HG02678 (cell line): ENCODE results near the gene EIPR1.
"Not testable (repeated sequence)": the region's sequence is repeated elsewhere in the genome, so short reads cannot be mapped to it uniquely, and the experiment has no call there.

ENCODE experiments used
- ATAC-seq: cut with Tn5 transposase; IDR thresholded peaks from one replicate; pipeline ENCODE4 v1.9.1; 2021; ENCODE audit warnings: mild to moderate bottlenecking, moderate library complexity; ENCODE audit not compliant: unreplicated experiment

Gene EIPR1

DNA sequence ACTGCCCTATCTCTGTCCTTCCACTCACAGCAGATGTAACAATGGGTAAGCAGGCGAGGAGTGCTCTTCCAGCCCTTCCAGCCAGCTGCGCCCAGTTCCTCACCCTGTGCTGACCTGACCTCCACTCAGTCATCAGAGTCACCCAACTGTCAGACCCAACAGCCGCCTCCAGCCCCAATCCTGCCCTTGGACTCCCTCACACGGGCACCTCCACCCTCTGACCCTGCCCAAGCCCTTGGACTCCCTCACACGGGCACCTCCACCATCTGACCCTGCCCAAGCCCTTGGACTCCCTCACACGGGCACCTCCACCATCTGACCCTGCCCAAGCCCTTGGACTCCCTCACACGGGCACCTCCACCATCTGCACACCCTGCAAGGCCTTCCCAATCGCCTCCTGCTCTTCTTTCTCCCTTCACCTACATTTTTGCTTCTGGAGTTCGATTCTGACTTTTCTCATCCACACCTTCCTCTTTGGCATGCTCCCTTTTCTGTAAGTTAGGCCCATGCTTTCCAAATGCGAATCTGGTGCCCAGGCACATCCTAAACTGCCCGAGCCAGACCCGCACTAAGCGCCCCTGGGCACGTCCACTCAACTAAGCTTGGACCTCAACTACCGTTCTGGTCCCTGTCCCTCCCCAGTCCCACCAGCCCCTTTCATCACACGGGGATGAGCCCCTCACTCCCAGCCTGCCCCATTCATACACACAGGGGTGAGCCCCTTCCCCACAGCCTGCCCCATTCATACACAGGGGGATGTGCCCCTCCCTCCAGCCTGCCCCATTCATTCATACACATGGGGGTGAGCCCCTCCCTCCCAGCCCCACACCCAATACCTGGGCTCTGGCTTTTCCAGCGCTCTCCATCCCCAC lies 15.9 kb downstream of the EIPR1 start:
- no peak for ATAC-seq

DNA sequence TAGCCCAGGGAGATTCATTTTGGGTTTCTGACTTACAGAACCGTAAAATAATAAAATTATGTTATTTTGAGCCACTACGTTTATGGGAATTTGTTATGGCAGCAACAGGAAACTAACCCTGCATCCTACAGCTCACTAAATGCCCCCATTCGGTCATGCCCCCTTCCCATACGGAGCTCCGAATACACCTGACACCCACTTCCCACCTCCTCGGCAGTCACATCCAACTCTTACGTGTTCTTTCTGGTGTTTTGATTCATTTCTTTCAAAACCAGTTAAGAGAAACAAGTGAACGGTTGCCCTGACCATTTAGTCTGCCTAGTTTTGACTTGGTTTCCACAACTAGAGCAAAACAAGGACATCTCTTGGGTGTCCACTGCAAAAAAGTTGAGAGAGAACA lies 19.7 kb downstream of the EIPR1 start:
- no peak for ATAC-seq

DNA sequence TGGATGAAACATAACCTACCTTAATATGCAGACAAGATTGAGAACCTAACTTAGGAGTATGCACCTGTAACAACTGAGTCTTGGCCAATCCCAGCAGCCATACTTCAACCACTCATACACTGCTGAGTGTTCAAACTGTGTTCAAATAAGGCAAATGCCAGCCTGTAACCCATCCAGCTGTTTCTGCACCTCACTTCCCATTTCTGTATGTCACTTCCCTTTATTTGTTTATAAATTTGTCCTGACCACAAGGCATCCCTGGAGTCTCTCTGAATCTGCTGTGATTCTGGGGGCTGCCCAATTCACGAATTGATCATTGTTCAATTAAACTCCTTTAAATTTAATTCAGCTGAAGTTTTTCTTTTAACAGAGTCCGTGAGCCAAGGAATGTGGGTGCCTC lies 20.2 kb downstream of the EIPR1 start:
- not testable (repeated sequence) for ATAC-seq

DNA sequence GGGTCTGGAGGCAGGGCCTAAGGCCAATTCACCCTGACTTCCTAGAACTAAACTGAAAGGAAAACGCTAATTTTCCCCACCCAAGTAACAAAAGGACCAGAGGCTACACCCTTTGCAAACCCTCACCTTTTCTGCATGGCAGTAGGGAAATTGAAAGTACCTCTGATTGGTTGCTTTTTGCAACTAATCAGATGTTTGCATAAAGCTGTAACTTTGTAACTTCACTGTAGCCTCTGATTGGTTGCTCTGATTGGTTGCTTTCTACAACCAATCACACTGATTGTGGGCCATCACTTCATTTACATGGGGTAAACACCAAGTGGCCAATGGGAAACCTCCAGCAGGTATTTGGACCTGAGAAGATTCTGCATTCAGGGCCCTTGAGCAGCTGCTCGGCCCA lies 20.8 kb downstream of the EIPR1 start:
- no peak for ATAC-seq

DNA sequence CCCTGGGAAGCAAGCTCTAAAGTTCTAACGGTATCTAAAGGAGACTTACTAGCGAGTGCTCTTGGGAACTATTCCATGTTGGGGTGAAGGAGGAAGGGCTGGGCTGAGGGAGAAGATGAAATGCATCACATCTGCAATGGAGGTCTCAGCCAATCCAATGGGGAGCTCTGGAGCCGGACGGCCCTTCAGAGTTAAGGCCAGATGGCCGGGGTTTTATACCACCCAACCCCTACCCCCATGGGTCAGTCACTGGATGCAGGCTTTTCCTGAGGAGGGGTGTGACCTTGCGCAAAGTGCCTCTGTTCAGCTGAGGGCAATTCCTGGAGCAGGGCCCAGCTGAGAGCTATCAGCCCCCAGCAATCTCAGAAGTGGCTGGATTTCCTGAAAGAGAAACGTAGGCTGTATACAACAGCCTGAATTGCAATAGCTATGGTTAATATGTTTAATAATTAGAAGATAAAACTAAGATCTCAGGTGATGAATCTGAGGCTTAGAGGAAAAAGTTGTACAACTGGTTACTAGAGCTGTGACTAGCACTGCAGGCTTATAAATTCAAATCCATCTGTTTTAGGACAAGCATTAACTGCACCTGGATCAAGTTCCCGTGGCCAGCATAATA lies 21.6 kb downstream of the EIPR1 start:
- no peak for ATAC-seq

DNA sequence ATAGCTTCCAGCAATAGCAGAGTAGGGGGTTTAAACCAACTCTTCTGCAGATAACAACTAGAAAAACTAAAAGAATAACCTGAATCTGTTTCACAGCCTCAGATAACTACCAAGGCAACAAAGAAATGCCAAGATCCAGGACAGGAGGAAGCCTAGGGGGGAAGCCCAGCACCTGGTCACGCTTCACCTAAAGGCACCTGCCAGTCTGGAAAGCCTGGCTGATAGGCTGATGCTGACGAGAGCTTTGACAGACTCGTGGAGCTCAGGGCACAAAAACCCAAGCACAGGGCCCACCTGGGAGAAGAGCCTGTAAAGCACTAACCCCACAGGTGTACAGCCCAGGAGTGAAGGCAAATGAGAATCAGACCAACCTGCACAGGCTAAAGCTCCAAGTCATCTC lies 22.6 kb downstream of the EIPR1 start:
- ATAC-seq = no peak

DNA sequence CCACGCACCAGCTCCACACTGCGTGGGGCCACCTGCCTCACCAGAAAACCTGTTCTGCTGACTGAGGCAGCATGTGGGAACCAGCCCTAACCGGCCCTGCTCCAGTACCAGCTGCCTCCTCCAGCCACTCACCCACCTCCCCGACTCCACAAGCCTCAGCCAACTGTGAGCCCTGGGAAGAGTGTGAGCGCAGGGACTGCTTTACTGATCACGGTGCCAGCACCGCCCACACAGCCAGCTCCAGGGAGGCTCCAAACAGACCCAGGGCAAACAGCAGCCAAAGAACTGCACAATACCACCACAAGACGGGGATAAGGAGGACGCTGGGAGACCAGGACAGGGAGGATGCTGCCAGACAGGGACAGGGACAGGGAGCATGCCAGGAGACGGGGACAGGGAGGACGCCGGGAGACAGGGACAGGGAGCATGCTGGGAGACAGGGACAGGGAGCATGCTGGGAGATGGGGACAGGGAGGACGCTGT lies 28.4 kb downstream of the EIPR1 start:
- no peak for ATAC-seq

DNA sequence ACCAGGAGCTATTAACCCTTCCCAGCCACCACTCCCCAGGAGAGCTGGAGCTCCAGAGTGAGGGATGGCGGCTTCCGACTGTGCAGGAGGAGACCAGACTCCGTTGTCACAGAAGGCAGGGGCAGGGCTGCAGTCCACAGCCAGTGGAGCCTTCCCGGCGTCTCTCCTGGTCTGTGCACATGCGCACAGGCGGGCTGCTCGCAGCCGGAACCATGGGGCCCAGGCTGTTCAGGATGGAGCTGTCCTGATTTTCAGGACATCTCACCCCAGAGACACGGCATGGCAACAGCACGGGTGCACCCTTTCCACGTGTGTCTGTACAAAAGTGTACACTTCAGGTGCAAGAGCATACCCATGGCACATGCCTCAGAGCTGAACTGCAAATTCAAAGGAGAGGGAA lies 28.9 kb downstream of the EIPR1 start:
- ATAC-seq = no peak

DNA sequence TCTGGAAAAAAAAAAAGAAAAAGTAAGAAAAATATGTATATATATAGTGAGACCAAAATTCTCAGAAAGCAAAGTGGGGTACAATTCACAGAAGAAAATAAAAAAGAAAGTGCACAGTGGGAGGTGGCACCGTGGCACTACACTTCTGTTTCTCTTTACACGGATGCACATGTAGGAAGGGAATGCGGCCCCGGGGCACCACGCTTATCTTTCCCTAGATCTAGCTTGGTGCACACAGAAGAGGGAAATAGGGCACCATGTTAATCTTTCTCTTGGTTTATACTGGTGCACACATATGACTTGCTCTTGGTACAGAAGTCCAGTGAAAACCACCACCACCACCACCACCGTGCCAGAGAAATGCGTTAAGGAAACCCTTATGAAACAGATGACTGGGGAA lies 32.0 kb downstream of the EIPR1 start:
- no peak for ATAC-seq

DNA sequence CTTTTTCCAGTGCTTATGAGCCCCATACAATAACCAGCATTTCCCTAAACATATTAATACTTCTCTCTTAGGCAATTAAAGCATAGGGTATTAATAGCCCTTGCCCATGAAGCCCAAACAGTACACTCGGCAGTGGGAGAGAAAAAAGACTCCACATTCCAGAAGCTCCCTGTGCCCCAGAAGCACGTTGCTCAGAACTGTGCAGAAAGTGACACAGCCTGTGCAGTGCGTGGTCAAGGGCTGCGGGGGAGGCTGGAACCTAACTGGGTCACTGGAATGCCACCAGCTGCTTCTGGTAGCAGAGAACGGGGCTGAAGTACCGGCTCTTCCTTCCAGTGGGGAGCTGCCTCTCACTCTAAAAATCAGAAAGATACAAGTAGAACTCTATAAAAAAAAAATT lies 32.7 kb downstream of the EIPR1 start:
- no peak for ATAC-seq

DNA sequence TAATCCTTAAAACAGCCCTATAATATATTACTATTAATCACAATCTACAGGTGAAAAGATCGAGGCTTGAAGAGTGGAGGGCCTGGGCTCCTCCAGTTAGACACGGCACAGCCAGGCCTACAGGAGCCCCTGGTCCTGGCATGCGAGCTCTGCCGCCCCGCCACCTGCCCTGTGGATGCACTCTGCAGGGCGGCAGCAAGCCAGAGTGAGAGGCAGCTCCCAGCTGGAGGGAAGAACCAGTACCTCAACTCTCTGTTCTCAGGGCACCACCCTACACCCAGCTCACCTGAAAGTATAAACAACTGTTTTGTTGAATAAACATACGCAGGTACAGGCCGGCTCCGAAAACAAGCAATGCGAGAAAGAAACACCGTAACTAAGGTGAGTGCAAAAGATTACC lies 34.6 kb downstream of the EIPR1 start:
- no peak for ATAC-seq

DNA sequence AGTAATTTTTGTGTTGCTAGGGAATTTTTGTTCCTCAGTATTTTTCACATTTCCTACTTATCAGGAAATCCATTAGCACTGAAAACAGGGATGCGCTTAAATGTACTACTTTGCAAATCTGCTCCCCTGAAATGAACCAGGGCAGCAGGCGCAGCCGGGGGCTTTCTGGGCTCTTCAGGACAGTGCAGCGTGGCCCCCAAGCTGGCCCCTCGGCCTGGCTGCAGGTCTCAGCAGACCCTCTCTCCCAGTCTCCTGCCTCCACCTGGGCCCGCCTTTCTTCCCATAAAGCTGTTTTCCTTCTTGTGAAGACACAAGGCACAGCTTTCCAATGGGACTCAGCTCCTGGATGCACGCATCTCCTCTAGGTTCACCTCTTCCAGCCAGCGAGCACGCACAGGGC lies 35.3 kb downstream of the EIPR1 start:
- no peak for ATAC-seq

DNA sequence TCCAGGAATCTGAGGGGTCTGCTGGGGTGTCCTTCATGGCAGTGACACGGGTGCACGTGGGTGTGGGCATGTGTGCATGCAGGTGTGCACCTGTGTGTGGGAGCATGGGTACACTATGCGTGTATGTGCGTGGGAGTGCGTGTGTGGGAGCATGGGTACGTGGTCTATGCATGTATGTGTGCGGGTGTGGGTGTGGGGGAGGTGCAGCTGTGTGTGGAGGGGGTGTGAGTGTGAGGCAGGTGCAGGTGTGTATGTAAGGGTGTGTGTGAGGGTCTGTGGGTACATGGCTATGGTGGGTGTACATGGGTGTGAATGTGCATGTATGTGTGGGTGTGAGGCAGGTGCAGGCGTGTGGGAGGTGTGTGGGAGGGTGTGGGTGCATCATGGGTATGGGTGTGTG lies 36.3 kb downstream of the EIPR1 start:
- no peak for ATAC-seq

DNA sequence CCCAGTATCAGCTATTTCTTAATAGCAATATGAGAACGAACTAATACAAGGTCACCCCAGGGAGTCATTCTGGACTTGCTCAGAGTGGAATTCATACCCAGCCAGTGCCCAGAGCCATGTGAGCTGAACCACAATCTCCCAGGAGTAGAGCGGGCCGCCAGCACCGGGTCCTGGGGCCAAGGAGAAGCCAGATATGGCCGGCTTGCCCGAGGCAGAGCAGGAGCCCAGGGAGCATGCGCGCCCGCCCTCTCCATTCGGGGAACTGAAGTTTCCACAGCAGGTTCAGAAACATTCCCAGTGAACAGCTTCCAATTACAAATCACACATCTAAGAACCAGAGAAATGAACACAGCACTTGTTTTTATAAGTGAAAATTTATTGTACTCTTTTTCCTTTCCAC lies 37.5 kb downstream of the EIPR1 start:
- ATAC-seq = no peak

DNA sequence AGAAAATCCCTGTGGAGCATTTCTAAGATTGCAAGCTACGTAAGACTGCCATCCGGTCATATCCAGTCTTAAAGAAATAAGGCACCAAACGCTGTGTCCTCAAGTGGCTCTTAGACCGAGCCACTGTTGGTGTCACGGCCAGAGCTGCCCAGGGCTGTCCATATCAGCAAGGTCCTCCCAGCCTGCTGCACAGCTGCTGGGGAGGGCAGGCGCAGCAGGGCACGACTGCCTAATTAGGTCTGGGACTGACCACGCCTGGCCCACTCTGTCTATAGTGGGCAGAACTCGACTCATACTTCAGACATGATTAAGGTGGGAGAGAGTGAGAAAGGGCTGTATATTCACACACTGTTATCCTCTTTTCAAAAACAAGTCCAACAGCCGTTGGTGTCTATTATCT lies 39.3 kb downstream of the EIPR1 start:
- no peak for ATAC-seq

DNA sequence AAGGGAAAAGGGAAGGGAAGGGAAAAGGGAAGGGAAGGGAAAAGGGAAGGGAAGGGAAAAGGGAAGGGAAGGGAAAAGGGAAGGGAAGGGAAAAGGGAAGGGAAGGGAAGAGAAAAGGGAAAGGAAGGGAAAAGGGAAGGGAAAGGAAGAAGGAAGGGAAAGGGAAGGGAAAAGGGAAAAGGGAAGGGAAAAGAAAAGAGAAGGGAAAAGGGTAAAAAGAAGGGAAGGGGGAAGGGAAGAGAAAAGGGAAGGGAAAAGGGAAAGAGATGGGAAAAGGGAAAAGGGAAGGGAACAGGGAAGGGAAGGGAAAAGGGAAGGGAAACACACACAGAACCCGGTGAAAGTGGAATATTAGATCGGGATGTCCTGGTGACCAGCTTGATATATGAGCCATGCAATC lies 40.8 kb downstream of the EIPR1 start:
- no peak for ATAC-seq

DNA sequence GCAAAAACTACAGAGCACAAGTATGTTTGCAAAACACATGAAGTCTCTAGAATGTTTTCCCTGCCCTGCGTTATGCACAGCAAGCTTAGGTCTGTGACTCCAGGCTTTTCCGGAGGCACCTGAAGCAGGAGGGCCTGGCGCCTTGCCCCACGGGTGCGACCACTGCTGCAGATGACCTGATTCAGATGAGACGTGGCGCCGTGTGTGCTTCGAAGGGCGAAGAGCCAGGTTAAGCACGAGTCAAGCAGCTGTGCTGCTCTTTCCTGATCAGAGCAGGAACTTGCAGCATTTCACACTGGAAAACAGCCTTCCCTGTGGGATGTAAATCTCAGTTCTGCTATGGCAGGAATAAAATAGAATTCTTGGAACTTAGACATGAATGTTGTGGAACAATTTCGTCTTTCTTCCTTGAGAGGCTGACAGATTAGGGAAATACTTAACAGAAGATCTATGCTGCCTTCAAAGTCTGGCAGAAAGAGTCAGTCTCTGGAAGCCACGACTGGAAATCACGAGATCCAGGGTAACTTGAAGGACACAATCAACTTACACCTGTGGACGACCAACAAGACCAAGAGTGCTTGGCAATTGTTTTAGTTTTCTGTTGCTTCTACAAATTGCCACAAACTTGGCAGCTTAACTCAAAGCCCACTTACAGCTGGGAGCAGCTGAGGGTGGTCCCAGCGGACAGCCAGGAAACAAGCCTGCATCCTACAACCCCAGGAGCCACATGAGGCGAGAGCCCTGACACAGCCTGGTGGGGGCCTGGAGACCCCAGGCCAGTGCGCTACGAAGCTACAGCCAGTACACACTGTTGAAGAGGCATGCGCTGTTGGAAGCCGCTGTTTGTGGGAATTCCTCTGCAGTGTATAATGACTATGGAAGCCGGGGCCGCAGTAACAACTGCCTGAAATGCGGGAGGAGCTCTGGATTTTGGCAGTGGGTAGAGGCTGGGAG lies 42.9 kb downstream of the EIPR1 start:
- ATAC-seq = no peak

DNA sequence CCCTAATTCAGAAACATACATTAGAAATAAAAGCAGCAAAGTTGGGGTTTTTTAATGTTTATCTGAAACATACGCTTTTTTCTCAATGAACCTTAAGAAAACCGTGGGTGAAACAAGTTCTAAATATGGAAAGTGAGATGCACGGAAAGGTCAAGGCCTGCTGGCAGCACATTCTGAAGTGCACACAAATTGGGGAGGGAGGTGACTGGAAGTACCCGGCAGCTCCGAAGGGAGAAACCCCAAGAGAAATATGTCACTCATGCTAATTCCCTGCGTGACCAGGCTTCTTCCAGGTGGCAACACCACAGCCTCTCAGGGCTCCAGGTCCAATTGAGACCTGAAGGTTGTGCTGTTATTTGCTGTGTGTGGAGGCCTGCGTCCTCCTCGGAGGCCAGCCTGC lies 45.5 kb downstream of the EIPR1 start:
- no peak for ATAC-seq

DNA sequence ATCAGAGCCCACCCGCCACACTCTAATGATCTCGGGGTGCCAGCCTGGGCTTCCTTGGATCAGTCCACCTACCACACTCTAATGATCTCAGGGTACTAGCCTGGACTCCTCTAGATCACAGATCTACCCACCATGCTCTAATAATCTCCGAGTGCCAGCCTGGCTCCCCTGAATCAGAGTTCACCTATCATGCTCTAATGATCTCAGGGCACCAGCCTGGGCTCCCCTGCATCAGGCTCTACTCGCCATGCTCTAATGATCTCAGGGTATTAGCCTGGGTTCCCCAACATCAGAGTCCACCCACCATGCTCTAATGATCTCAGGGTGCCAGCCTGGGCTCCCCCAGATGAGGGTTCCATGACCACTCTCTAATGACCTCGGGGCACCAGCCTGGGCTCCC lies 48.1 kb downstream of the EIPR1 start:
- no peak for ATAC-seq

DNA sequence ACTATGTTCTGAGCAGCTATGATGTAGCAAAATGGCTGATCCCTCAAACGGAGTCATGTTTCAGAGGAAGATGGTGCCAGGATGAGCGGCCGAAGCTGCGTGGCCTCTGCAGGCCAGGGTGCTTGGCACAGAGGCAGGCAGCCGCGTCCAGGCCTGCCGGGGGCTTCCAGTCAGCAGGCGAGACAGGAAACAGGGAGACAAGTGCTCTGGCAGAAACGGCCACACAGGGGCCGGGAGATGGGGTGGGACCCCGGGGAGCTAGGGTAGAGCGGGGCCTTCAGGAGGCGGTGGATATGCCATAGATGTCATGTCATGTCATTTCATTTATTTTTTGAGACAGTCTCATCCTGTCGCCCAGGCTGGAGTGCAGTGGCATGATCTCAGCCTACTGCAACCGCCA lies 50.7 kb downstream of the EIPR1 start:
- no peak for ATAC-seq

DNA sequence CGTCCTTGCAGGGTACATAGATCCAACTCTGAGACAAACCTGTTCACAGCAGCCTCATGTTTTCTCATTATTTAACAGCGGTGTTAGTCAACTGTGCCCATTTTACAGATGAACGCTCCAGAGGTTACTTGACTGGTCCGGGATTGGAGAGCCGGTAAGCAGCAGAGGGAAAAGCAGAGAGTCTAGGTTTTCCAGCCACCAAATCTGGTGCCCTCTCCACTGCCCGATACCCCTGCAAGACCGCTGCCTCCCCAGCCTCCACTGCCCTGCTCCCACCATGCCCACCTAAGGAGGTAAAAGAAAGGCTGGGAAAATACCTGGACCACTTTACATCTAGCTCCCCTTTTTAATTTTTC lies 51.5 kb downstream of the EIPR1 start:
- ATAC-seq = no peak
